ENCODE data around the gene GPR68.

GPR68 gene

DNA sequence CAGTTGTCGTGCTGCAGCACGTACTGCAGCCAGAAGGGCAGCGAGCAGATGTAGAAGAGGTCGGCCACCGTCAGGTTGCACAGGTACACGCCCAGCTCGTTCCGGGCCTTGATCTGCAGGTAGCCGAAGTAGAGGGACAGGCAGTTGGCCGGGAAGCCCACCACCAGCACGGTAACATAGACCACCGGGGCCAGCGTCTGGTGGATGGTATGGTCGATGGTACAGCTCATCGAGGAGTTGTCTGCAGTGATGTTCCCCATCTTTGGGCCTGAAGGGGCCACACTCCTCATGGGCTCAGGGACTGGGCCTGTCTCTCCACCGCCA is 9.8 kb downstream of the GPR68 start:
- H3F3A ChIP-seq (ENCODE audit: low read depth): no peaks in the 10 kb centered on the region
- no peaks in the 10 kb centered on the region for H3K79me2 ChIP-seq (ENCODE audit: insufficient read depth, low read length)
- H3K4me3 ChIP-seq (ENCODE audit: low read length, poor library complexity, severe bottlenecking): no peak overlapping the region
- no peak overlapping the region for H3K4me2 ChIP-seq (ENCODE audit: low read depth, low read length, poor library complexity, severe bottlenecking)
- H3K27me3 ChIP-seq (ENCODE audit: insufficient read depth, low read length, poor library complexity, severe bottlenecking): peaks cover 12% of the 10 kb centered on the region
- H3K9me2 ChIP-seq (replicated peaks; ENCODE audit: low read depth, low read length): no peaks in the 10 kb centered on the region
- H4K20me1 ChIP-seq (ENCODE audit: insufficient read depth, low read length, poor library complexity, severe bottlenecking): peaks cover 4% of the 10 kb centered on the region
- no peaks in the 10 kb centered on the region; the same call in 1 of the 2 replicates for H3K36me3 ChIP-seq (ENCODE audit: insufficient read depth, low read length)
- H3K9ac ChIP-seq (ENCODE audit: low read depth, low read length, poor library complexity, severe bottlenecking): no peak overlapping the region
- H3K9me3 ChIP-seq (ENCODE audit: insufficient read depth, low read depth, low read length): no peaks in the 10 kb centered on the region
- H3K4me1 ChIP-seq (ENCODE audit: insufficient read depth, low read length, poor library complexity, severe bottlenecking): peaks cover 30% of the 10 kb centered on the region
- no peak overlapping the region for H2AFZ ChIP-seq (ENCODE audit: low read length)
- TF ChIP-seq, protein P1, sequence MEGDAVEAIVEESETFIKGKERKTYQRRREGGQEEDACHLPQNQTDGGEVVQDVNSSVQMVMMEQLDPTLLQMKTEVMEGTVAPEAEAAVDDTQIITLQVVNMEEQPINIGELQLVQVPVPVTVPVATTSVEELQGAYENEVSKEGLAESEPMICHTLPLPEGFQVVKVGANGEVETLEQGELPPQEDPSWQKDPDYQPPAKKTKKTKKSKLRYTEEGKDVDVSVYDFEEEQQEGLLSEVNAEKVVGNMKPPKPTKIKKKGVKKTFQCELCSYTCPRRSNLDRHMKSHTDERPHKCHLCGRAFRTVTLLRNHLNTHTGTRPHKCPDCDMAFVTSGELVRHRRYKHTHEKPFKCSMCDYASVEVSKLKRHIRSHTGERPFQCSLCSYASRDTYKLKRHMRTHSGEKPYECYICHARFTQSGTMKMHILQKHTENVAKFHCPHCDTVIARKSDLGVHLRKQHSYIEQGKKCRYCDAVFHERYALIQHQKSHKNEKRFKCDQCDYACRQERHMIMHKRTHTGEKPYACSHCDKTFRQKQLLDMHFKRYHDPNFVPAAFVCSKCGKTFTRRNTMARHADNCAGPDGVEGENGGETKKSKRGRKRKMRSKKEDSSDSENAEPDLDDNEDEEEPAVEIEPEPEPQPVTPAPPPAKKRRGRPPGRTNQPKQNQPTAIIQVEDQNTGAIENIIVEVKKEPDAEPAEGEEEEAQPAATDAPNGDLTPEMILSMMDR (conservative IDR thresholded peaks at IDR 0.05; ENCODE audit: low read length): no peak
- no peak for TF ChIP-seq EZH2phosphoT487 (IDR thresholded peaks at IDR 0.05; ENCODE audit: borderline replicate concordance)

DNA sequence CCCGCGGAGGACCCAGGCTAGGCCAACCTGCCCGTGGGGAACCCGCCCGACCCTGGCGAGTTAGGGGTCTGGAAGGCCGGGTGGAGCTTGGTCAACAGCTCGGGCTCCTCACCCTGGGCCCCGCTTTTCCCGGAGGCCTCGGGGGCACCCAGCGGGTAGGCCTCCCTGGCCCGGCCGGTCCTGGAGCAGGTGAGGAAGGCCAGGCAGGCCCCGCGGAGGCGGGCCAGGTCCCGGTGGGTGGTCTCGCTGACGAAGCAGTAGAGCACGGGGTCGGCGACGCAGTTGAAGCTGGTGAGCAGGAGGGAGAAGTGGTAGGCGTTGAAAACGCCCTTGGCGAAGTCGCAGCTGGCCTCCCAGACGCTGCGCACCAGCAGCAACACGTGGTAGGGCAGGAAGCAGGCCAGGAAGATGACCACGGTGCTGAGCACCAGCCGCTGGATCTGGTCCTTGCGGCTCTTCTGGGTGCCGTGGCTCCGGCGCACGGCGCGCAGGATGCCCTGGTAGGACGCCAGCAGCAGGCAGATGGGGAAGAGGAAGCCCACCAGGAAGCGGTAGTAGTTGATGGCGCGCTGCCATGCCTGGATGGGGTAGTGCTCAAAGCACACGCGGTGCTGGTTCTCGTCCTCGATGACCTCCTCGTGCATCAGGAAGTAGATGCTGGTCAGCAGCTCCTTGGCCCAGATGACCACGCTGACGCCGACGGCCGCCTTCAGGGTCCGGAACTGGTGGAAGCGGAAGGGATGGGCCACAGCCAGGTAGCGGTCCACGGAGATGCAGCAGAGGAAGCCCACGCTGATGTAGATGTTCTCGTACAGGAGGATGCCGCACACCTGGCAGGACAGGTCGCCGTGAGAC is 10.3 kb downstream of the GPR68 start:
- Histone ChIP-seq H3F3A (ENCODE audit: low read depth) (no peaks in the 10 kb centered on the region), H3K27me3 (ENCODE audit: insufficient read depth, low read length, poor library complexity, severe bottlenecking) (peaks cover 12% of the 10 kb centered on the region), H3K9ac (ENCODE audit: low read depth, low read length, poor library complexity, severe bottlenecking) (no peak overlapping the region), H3K4me3 (ENCODE audit: low read length, poor library complexity, severe bottlenecking) (no peak overlapping the region), H2AFZ (ENCODE audit: low read length) (no peak overlapping the region), H3K9me3 (ENCODE audit: insufficient read depth, low read depth, low read length) (no peaks in the 10 kb centered on the region), H3K4me1 (ENCODE audit: insufficient read depth, low read length, poor library complexity, severe bottlenecking) (peaks cover 34% of the 10 kb centered on the region), H3K36me3 (ENCODE audit: insufficient read depth, low read length) (no peaks in the 10 kb centered on the region; the same call in 1 of the 2 replicates), H3K79me2 (ENCODE audit: insufficient read depth, low read length) (no peaks in the 10 kb centered on the region), H3K9me2 (replicated peaks; ENCODE audit: low read depth, low read length) (no peaks in the 10 kb centered on the region), H3K4me2 (ENCODE audit: low read depth, low read length, poor library complexity, severe bottlenecking) (no peak overlapping the region), H4K20me1 (ENCODE audit: insufficient read depth, low read length, poor library complexity, severe bottlenecking) (peaks cover 8% of the 10 kb centered on the region)
- TF ChIP-seq EZH2phosphoT487 (IDR thresholded peaks at IDR 0.05; ENCODE audit: borderline replicate concordance): no peak
- TF ChIP-seq, protein P1 (conservative IDR thresholded peaks at IDR 0.05; ENCODE audit: low read length): no peak

DNA sequence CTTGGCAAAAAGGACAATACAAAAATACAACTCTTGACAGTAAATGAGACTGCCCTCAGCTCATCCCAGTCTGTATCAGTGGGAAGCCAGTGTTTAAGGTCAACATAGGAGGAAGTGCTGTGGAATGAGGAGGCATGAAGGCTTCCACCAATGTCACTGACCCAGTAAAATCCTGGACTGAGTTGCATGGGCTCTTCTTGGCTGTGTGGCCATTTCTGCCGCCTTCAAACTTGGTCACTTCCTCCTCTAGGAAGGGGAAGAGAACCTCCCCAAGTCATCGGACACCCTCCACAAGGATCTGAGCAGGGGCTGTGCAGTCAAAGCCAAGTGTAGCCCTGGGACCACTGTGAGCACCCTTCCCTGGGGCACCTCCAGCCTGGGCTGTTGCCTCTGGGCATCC is 11.9 kb downstream of the GPR68 start:
- Histone ChIP-seq H3K4me3 (ENCODE audit: low read length, poor library complexity, severe bottlenecking) (no peak overlapping the region), H3K27me3 (ENCODE audit: insufficient read depth, low read length, poor library complexity, severe bottlenecking) (peaks cover 12% of the 10 kb centered on the region), H3K4me1 (ENCODE audit: insufficient read depth, low read length, poor library complexity, severe bottlenecking) (peaks cover 42% of the 10 kb centered on the region), H3K9me2 (replicated peaks; ENCODE audit: low read depth, low read length) (no peaks in the 10 kb centered on the region), H3K79me2 (ENCODE audit: insufficient read depth, low read length) (no peaks in the 10 kb centered on the region), H4K20me1 (ENCODE audit: insufficient read depth, low read length, poor library complexity, severe bottlenecking) (peaks cover 10% of the 10 kb centered on the region), H3K4me2 (ENCODE audit: low read depth, low read length, poor library complexity, severe bottlenecking) (no peak overlapping the region), H3K9ac (ENCODE audit: low read depth, low read length, poor library complexity, severe bottlenecking) (no peak overlapping the region), H2AFZ (ENCODE audit: low read length) (no peak overlapping the region), H3K9me3 (ENCODE audit: insufficient read depth, low read depth, low read length) (no peaks in the 10 kb centered on the region), H3F3A (ENCODE audit: low read depth) (no peaks in the 10 kb centered on the region), H3K36me3 (ENCODE audit: insufficient read depth, low read length) (no peaks in the 10 kb centered on the region; the same call in 1 of the 2 replicates)
- TF ChIP-seq, protein P1 (conservative IDR thresholded peaks at IDR 0.05; ENCODE audit: low read length): no peak
- TF ChIP-seq EZH2phosphoT487 (IDR thresholded peaks at IDR 0.05; ENCODE audit: borderline replicate concordance): no peak
